BE2C (cell line): ENCODE data around the gene HDAC4.

ENCODE experiments used
- DNase-seq: peaks from one replicate; pipeline ENCODE4 v3.0.0-alpha.2; 2020
- H3K27me3 ChIP-seq: fragments of 250-450 bp; sonication (Bioruptor Pico); 2 replicates; pipeline ENCODE4 v1.5.1; 2020; ENCODE audit warnings: mild to moderate bottlenecking
- H3K36me3 ChIP-seq: fragments of 250-450 bp; sonication (Bioruptor Pico); 2 replicates; pipeline ENCODE4 v1.5.1; 2020; ENCODE audit warnings: mild to moderate bottlenecking
- H3K4me1 ChIP-seq: fragments of 250-450 bp; sonication (Bioruptor Pico); 2 replicates; pipeline ENCODE4 v1.5.1; 2020
- H3K4me3 ChIP-seq: 2 replicates; pipeline ENCODE4 v1.5.1; 2011; ENCODE audit warnings: low read depth, low read length
- H3K9me3 ChIP-seq: fragments of 250-450 bp; sonication (Bioruptor Pico); 2 replicates; pipeline ENCODE4 v1.5.1; 2020
- TF ChIP-seq, protein P1 (sequence below): IDR thresholded peaks from 2 replicates; pipeline ENCODE4 v1.5.1; 2012; ENCODE audit warnings: mild to moderate bottlenecking, low read depth, low read length

The HDAC4 gene

DNA sequence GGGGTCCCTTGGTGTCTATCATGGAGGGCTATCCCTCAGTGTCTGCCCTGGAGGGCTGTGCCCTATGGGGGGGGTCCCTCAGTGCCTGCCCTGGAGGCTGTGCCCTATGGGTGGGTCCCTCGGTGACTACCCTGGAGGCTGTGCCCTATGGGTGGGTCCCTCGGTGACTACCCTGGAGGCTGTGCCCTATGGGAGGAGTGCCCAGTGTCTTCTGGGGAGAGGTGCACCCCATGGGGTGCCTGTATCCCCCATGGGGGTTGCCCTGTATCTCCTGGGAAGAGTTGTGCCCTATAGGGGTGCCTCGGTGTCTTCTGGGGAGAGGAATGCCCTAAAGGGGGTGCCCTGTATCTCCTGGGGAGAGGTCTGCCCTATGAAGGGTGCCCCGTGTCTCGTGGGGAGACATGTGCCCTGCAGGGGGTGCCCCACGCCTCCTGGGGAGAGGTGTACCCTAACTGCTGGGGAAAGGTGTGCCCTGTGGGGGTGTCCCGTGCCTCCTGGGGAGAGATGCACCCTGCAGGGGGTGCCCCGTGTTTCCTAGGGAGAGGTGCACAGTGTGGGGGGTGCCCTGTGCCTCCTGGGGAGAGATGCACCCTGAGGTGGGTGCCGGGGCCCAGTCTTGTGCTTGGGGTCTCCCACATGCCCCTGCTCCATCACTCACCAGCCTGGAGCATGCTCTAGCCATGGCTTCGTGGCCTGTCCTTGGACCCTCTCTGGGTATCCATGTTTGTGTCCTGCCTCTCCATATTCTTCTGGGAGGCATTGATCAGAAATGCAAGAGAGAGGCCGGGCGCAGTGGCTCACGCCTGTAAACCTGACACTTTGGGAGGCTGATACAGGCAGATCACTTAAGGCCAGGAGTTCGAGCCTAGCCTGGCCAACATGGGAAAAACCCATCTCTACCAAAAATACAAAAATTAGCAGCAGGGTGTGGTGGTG lies 215.6 kb downstream of the HDAC4 start:
- Histone ChIP-seq H3K4me3 (no peak overlapping the region), H3K4me1 (no peaks in the 10 kb centered on the region), H3K36me3 (peaks cover 19% of the 10 kb centered on the region), H3K9me3 (peaks cover 3% of the 10 kb centered on the region; the same call in 1 of the 2 replicates), H3K27me3 (no peaks in the 10 kb centered on the region)
- TF ChIP-seq, protein P1, sequence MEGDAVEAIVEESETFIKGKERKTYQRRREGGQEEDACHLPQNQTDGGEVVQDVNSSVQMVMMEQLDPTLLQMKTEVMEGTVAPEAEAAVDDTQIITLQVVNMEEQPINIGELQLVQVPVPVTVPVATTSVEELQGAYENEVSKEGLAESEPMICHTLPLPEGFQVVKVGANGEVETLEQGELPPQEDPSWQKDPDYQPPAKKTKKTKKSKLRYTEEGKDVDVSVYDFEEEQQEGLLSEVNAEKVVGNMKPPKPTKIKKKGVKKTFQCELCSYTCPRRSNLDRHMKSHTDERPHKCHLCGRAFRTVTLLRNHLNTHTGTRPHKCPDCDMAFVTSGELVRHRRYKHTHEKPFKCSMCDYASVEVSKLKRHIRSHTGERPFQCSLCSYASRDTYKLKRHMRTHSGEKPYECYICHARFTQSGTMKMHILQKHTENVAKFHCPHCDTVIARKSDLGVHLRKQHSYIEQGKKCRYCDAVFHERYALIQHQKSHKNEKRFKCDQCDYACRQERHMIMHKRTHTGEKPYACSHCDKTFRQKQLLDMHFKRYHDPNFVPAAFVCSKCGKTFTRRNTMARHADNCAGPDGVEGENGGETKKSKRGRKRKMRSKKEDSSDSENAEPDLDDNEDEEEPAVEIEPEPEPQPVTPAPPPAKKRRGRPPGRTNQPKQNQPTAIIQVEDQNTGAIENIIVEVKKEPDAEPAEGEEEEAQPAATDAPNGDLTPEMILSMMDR: no peak
- no peak for DNase-seq

DNA sequence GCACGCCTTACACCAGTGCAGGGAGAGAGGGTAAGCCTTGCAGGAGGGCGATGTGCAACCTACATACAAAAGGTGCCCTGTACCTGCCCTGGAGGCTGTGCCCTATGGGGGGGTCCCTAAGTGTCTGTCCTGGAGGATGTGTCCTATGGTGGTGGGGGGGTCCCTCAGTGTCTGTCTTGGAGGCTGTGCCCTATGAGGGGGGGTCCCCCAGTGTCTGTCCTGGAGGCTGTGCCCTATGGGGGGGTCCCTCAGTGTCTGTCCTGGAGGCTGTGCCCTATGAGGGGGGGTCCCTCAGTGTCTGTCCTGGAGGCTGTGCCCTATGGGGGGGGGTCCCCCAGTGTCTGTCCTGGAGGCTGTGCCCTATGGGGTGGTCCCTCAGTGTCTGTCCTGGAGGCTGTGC lies 216.6 kb downstream of the HDAC4 start:
- Histone ChIP-seq H3K9me3 (peaks cover 3% of the 10 kb centered on the region; the same call in 1 of the 2 replicates), H3K36me3 (peaks cover 25% of the 10 kb centered on the region), H3K27me3 (no peaks in the 10 kb centered on the region), H3K4me3 (no peak overlapping the region), H3K4me1 (no peaks in the 10 kb centered on the region)
- TF ChIP-seq, protein P1: no peak
- DNase-seq: no peak

DNA sequence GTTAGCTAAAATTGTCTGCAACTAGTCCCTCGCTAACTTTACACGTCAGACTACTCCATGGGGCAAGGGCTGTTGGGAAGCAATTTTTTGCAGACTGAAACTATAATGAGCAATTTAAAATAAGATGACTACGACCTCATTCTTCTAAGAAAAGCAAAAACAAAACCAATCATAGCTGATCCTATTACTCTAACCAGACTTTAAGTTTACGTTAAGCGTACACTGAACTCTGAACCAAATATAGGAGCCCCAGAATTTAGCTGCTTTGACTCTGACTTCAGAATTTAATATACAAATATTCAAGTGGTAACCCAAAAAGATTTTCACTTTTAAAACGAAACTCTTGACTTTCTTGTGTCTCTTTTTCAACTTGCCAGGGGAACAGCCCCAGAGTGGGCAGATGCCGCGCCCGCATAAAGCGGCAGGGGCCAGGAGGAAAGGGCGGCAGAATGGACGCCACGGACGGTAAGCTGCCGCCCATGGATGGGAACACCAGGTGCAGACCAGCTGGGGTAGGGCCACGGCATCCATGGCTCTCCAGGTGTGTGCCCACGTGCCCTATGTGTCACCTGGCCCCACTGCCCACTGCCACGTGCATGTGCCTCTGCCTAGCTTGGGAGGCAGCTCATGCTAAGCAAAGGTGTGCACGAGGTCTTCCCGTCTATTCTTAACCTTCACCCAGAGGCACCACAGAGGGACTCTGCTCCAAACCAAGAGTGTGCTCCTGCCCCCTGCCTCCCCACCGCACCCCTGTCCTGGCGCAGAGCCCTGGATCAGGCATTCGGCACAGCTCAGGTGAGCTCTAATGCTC lies 217.6 kb downstream of the HDAC4 start:
- no peak overlapping the region for H3K4me3 ChIP-seq
- TF ChIP-seq, protein P1: no peak
- DNase-seq: no peak
- H3K36me3 ChIP-seq: peaks cover 21% of the 10 kb centered on the region
- H3K9me3 ChIP-seq: no peaks in the 10 kb centered on the region; the same call in 1 of the 2 replicates
- H3K27me3 ChIP-seq: no peaks in the 10 kb centered on the region
- H3K4me1 ChIP-seq: no peaks in the 10 kb centered on the region

DNA sequence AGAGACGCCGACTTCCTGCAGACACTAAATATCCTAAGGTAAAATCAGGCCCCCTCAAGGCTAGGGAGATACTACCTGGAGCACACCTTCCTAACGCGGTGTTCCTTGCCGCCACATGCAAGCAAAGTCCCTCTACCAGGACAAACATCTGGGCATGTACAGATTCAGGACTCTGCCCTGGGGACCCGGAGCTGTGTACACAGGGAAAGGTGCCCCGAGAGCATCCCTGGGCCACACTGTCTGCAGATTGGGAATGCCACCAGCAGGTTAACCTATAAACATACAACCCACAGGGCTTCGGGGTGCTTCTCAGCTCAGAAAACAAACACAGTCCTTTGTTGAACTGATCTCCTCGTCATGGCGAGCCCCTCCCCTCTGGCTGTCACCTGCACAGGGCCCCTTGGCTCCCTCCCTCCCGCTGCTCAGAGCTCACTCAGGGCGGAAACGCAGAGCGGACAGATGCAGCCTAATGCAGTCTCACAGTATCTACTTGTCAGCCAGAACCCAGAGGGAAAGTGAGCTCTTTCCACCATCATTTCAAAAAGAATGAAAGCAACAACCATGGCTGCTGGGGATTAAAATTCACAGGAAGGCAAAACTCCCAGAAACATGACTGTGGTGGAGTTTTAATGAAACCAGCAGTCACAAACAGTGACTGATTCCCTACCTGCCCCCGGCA lies 218.8 kb downstream of the HDAC4 start:
- H3K36me3 ChIP-seq: peaks cover 23% of the 10 kb centered on the region
- TF ChIP-seq, protein P1: no peak
- H3K9me3 ChIP-seq: no peaks in the 10 kb centered on the region
- H3K4me1 ChIP-seq: no peaks in the 10 kb centered on the region
- DNase-seq: no peak
- no peaks in the 10 kb centered on the region for H3K27me3 ChIP-seq
- no peak overlapping the region for H3K4me3 ChIP-seq

DNA sequence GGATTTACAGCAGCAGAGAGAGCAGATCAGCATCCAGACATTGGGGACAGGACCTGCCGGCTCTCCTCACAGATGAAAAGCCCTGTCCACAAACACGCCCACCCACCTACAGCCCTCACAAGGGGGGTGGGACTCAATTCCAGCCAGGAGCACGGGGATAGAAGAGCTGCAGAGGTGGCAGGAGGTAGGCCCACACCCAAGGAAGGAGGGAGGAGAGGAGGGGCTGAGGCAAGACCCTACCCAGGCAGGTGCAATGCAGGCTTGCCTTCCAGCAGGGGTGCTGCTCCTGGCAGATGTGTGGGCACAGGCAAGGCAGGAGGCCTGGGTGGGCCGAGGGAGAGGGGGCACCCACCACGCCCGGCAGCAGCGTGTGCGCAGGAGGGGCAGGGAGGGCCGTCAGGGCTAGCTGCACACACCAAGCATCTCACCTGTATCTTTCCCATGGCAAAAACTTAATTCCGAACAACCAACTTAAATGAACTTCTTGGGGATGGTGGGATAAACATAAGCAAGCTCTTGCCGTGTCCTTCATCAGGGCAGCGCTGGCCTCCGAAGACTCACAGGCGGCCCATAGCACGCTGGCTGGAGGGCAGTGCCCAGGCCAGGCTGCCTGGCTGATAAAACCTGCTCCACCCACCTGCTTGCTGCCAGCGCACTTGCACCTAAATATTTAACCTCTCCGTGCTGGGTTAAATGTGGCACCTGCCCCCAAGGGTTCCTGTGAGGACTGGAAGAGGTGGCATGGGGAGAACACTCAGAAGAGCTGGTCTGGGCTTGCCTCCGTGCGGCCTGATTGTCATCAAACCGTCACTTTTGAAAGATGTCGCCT lies 219.5 kb downstream of the HDAC4 start:
- peak; percentile 2 for DNase-seq
- Histone ChIP-seq H3K4me3 (no peak overlapping the region), H3K36me3 (peaks cover 29% of the 10 kb centered on the region), H3K4me1 (no peaks in the 10 kb centered on the region), H3K27me3 (no peaks in the 10 kb centered on the region), H3K9me3 (0 out of 2 replicates have a peak, but pooled peaks cover 3% of the 10 kb centered on the region)
- TF ChIP-seq, protein P1: no peak
